Kidney tubule cell (primary cell): ENCODE data around the gene MAN2A1.

Source experiments
- DNase-seq: peaks from one replicate; pipeline ENCODE4 v3.0.0-alpha.2; 2018; ENCODE audit warnings: low spot score

Gene MAN2A1

DNA sequence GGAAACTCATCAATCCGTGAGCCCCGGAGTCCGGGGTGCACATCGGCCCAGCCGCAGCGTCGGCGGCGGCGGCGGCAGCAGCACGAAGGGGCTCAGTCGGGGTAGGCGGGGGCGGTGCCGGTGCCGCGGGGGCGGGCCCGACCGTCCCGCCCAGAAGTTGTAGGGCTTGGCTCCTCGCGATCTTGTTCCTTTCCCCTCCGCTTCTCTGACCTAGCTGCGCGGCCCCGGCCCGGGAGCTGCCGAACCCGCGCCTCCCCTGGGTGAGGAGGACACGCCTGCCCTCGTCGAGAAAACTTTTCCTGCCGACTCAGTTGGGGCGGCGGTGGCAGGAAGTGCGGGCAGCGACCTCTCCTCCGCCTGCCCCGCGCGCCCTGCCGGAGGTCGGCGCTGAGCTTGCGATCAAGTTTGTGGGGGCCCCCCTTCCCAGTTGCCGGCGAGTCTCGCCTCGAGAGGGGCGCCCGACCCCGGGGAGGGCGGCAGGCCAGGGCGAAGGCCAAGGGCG lies at the start of gene MAN2A1:
Gene MAN2A1 (plus strand): TSS at position 188 of the 502 bp plus-strand sequence. CDS start 491 bp downstream, outside the sequence.
- DNase-seq = peak; percentile 87

DNA sequence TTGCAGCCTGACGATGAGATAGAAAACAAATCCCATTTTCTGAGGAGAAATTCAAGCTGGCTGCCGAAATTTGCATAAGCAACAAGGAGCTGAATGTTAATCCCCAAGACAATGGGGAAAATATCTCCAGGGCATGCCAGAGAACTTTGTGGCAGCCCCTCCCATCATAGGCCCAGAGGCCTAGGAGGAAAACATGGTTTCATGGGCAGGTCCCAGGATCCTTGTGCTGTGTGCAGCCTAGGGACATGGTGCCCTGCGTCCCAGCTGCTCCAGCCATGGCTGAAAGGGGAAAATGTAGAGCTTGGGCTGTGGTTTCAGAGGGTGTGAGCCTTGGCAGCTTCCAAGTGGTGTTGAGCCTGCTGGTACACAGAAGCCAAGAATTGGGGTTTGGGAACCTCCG lies 48.8 kb upstream of the MAN2A1 start:
- no peak for DNase-seq

DNA sequence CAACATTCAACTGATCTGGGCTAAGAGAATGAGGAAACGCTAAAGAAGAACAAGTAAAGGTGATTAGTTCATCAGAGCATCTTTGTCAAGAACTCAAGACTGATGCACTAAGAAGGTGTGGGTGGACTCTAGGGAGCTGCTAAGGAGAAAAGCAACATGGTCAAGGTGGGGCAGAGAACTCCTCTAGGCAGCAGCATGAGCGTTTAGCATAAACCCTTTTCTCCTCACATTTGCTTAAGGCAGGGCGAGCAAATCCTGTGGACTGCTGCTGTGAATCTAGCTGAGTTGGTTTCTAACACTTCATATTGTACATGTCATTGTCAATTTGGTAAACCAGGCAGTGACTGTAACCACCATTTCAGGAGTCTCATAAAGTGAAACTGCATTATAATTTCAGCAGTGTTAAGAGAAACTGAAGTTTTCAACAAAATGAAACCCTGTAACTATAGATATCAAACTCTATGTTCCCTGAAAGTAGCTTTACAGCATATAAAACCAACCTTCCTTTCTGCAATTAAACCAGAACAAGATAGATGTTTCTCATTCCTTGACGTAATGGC lies 45.9 kb upstream of the MAN2A1 start:
- DNase-seq = no peak

DNA sequence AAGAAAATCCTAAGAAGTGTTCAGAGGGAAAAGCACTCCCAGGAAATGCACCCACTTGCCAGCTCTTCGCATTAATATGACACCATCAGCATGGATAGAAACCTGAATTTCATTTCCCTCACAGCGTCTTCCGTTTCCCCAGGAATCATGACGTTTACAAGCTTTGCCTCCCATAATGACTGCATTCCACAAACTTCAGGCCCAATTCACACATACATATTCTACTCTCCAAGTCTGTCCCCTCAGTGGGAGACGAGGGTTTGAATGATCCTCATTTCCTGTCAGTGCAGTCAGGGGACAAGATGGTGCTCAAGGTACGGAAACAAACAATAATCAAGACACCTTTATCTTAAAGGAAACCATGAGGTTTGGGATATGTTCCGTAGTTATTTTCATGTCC lies 44.9 kb upstream of the MAN2A1 start:
- no peak for DNase-seq

DNA sequence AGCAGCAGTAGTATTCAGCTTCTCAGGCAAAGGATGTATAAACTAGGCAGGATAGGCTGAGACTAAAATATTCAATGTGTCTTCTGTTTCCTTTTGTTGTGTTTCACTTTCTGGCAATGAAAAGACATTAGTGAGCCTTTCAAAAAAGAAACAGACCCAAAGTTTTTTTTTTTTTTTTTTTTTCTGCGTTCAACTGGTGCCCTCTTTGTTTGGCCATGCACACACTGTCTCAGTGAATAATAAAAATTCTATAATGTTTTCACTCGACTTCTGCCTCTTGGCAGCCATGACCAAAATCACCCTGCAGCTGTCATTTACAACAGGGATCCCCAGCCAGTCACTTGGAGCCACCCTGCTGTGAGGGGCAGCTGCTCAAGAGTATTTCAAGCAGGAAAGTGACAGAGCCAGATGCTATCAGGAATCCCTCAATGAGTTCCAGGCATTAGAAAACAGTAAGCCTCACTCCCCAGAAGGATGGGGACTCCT lies 44.0 kb upstream of the MAN2A1 start:
- no peak for DNase-seq

DNA sequence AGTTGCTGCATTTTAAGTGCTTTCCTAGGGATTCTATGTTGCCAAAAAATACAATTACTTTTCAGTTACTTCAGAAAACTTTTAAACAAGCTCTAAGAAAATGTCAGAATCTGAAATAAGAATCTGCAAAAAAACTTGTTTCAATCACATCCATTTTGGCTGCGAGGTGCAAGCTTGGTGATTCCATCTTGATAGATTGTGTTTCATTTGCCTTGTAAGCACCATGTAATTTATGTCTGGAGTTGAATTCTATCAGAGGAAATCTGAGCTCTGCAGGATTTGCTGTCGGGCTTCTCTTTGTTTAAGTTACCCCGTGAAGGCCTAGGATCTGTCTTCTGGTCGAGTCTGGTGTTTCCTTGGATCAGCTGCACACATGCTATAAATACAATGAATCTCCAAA lies 40.4 kb upstream of the MAN2A1 start:
- DNase-seq = no peak

DNA sequence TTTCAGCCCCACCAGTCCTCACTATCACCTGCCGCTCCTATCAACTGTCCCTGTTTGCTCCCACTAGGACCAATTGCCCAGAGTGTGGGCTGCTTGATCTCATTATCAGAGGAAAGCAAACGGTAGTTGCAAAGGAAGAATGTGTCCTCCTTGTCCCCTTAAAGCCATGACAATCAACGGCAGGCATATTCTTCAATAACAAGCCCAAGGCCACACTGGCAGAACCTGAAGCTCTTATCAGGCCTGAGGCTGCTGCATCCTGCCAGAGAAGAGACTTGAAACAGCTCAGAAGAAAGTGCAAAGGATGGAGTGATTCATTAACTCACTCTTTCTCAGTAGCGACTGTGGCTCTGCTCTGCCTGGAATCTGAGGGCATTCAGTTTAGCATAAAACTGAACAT lies 39.2 kb upstream of the MAN2A1 start:
- DNase-seq = peak; percentile 21

DNA sequence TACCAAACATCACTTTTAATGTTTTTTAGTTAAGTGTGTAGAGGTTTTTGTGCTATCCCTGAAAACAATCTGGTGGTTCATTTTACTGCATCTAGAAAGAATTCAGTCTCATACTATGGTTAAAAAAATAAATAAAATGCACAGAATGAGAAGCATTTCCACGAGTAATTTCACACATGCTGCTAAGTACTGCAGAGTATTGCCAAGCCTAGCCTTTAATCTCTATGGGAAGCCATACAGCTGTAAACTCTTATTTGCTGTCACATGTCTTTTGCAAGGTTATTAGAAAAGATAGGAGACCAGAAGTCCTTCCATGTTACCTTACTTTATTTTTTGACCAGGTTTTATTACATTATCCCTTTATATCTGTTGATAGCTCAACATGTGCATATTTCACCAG lies 37.6 kb upstream of the MAN2A1 start:
- DNase-seq = no peak

DNA sequence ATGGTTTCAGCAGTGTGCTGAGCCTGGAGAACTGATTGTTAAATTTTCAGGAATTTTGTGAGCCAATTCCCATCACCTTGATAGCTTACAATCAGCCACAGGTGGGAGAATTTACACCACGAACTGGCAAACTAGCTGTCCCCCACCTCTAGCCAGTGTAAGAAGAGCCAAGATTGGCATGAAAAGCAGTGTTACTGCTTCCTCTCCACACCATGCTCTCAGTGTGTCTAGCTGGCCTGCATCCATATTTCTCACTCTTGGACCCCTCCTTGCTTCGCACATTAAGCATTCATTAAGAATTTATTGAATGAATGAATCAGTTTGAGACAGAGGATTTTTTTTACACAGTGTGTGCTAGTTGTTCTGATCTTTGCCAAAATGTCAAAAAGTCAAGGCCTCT lies 36.7 kb upstream of the MAN2A1 start:
- no peak for DNase-seq

DNA sequence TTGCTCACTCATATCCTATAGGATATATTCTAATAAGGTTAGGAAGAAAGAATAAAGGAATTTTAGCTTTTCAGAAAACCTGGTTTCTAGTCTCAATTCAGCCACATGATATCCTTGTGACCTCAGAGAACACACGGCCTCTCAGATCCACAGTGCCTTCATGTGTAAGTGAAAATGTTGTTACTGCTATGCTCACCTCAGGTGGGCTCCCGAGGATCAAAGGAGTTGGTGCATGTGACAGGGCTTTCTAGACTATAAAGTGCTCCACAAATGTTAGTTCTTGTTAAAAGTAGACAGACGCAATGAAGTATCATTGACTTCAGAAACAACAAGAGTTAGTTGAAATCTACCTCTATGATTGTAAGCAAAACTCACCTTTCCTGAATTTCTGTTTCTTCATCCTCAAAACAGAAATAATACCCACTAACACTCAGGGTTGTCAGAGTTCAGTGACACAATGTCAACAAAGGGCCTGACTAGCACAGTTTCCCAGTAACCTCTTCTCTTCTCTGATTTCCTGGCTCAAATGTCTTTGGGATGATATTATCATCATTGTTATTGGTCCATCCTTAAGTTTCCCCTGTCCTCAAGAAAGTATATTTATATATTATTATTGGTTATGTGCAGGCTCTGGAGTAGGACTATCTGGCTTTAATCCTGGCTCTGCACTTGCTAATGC lies 36.0 kb upstream of the MAN2A1 start:
- DNase-seq = no peak

DNA sequence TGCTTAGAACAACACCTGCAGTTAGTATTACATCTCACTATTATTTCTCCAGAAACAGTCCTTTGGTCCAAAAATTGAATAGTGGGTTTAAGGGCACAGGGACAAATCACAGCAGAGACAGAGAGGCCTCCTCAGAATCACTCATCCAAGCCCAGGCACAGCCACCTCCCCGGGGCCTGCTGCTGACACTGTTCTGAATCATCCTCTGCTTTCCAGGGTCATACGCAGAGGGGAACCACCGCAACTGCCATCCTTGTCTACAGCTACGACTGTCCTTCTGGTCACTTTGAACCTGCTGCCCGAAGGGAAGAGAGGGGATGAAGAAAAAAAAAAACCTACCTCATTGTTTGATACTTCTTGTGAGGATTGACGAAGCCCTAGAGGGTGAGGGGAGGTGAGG lies 35.3 kb upstream of the MAN2A1 start:
- DNase-seq = peak; percentile 71

DNA sequence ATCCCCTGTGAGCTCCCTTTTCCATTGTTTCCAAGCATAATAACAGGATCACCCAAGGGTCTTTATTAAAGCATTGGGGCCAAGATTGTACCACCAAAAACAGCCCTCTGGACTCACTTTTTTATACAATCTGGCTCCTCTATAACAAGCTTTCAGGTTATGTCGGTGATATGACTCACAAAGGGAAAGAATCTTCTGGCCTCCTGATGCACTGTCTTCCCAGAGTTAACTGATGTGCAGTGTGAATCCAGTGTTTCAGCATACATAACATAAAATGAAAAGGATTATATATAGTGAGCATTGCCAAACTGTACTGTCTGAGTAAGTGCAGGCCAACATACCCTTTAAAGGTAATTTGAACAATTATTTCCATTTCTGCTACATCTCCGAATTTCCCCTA lies 33.9 kb upstream of the MAN2A1 start:
- no peak for DNase-seq

DNA sequence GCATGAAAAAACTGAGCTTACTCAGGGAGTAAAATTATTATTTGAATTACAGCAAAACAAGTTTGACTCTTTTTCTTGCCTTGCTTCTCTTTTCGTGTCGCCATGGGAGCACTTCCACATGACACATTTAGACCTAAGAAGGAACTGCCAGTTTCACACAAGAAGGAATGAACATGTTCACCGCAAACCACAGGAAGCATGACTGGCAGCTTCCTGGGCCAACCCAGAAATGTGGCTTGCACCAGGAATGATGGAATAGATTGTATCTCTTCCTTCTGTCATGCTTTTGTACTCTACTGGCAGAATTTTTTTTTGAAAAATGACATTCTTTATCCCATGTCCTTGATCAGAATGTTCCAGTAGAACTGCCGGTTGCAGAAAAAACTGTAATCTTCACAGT lies 32.9 kb upstream of the MAN2A1 start:
- peak; percentile 86 for DNase-seq

DNA sequence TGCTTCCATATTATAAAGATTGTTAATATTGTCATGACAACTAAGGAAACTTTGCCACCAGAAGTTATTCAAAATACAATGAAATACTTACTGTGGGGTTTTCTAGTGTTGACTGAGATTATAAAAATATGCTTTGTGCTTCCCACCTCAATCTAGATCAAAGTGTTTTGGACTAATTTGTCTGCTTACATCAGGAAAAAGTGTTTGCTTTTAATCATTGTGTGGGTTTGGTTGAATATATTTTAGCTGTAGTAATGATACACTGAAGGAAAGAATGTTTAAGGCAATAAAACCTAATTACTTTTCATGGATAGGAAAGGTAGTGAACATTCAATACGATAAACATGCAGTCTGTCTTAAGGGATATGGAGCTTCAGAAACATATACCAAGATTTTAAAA lies 29.8 kb upstream of the MAN2A1 start:
- no peak for DNase-seq

DNA sequence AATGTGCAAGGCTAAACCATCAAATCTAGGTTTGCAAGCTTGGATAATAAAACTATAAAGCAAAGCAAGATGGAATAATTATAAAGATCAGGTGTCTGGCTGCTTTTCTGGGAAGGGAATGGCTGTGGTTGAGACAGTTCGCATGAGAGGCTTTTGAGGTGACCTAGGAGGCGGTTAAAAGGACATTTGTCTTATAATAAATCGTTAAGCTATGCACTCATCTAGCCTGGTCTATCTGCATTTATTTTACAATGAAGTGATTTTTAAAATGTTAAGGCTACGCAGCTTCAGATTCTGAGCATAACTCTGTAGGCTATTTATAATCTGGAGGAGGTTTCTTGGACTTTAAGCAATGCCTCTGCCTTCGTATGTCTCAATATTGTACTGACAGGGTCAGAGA lies 29.4 kb upstream of the MAN2A1 start:
- DNase-seq = no peak

DNA sequence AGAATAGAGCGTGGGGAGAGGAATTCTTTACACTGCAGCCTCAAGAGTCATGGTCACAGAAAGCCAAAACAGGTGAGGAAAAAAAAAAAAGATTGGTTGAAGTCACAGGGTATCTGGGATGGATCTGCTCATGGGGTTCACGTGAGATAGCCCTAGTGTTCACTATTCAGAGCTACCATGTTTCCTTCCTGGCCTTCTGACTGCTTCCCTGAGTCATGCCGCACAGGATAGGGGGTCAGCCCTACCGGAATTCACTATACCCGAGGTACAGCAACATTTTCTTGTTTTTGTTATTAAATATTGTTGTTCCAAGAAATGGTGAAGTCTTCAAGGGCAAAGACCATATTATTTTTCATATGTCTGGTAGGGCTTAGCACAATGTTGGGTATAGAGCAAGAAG lies 21.5 kb upstream of the MAN2A1 start:
- no peak for DNase-seq

DNA sequence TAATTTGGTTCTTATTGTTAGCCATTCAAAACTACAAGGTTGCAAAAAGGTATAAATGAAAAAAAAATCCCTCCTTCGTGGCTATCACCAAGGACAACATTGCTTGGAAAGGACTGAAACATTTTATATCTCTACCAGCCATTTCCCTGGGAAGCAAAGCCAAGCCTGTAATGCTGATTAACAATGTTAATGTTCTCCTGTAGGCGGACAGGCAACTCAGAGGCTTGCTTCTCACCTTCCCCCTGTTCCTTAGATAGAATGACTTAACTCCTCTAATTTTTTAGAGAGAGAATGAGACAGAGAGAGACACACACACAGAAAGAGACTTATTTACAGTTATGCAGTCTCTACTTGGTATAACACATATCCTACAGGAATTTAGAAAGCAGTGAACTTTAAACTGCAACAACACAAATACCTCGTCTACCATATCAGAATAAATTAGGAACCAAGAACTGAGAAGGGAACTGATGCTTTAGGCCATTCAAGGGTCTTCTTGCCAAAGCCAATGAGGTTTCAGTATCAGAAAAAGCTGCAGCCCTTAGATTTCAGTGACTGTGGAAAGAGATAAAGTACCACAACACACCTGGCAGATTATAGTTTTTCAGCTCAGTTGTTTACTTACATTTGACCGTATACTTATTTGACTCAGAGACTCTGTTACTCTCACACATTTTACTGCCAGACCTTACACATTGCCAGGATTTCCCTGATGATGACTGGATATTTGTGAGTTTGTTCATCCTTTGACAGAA lies 20.9 kb upstream of the MAN2A1 start:
- DNase-seq = no peak

DNA sequence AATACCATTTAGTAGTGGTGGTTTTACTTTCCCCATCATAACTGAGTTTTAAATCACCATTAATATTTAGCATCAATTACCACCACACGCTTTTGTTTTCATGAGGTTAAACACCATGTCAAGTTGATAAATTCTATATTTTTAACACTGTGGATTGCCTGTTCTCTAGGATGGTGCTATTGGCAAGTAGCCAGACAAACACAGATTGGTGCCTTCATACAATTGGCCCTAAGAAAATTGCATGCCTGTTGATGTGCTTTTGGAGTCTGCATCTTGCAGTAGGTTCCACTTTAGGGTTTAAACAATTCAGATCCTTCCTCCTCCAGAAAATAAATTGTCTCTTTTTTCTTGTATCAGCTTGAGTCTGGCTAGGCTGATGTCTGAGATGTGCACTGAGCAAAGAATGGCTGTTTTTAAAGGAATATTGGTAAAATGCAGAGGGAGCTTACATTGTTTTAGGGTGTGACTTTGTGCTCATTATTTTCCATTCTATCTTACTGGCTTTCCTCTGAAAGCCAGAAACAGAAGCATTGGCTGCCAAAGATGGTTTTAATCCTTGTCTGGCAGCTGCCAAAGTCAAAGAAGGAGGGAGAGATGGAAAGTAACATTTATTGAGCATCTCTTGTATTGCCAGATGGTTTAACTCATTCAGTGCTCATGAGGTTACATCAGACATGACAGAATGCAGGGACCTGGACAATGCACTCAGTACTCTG lies 19.6 kb upstream of the MAN2A1 start:
- no peak for DNase-seq

DNA sequence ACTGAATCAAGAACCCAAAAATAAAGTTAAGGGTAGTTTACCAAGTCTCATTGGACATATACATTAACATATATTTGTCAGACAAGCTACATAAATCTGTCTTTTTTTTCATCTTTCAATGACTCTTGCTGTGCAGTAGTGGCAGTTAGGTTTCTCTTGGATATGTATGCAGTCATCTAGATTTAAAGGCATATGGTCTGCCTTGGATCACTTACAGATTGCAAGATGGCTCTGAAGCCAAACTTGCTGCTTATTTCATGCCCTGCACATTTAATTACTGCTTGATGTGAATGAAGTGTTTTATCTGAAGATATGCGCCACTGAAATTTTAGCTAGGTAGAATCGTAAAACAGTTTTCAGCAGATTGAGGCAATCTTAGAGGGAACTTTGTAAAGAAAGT lies 18.6 kb upstream of the MAN2A1 start:
- no peak for DNase-seq

DNA sequence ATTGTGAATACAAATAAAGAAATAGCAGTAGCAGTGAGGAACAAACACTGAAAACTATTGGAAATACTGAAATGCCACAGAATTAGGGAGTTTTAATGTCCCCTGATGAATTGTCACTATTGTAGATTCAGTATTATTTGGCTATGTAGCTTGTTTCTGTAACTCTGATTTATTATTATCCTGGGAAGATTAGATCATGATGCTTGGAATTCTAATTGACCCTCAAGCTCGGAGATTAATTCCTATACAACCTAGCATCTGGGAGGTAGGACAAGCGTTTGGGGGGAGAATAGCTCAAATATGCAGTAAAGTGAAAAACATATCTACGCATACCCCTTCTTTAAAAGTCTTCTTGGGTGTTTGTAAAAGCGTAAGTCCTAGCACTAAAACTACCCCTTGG lies 15.1 kb upstream of the MAN2A1 start:
- no peak for DNase-seq

DNA sequence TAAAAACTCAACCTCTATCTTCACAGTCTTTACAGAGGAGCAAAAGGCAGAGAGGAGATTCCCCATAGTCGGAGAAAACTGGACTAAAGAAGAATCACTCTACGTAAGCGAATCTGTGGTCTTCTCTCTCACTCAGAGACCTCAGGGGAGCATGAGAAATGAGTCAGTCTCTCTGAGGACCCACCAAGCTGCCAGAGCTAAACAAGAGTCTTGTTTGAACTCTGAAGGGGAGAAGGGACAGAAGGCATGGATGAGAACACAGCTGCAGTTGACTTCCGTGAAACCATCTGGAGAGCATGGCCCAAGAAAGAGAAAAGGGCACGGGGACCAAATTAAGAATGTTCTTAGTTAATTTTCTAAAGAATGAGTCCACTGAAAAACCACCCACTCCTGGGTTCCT lies 12.8 kb upstream of the MAN2A1 start:
- DNase-seq = no peak

DNA sequence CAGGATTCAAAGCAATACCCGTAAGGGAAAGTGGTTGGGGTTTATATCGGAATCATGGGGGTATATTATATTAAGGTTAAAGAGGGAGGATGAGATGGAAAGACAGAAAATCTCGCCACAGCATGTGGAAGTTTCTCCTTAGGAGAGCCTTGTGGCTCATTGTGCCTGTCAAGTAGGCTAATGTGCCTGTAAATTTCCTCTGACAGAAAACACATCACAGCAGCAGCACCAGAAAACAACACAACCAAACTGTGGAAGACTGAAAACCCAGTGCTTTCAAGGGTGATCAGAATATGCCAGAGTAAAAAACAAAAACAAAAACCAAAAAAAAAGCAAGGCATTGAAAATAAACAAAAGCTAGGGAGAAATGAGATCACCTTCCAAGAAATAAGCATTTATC lies 11.3 kb upstream of the MAN2A1 start:
- no peak for DNase-seq

DNA sequence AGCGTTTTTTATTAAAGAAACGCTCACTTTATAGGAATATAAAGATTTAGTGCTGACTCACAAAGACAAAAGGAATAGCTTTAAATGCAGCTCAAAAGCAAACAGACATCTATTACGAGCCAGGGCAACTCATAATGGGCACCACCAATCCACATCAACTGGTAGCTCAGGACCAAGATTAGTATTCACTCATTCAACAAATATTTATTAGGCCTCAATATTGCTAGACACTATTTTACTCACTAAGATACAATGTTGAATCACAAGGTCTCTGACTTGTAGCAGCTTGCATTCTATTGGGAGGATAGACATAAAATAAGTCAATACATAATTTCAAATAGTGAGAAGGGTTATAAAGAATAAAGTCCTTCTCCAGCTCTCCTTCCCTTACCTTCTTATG lies 8.0 kb upstream of the MAN2A1 start:
- DNase-seq = no peak
